ENCODE data around the gene MESP2. TPM values are rescaled to one million over a fixed set of nuclear protein-coding genes. Genes with fewer than 3 reads are reported as not detected.

The MESP2 gene
- total and polyA plus RNA-seq, 2 of the 13 experiments (the other 11 are each of a cell fraction or from before 2014, with no cell fraction given) = not detected

DNA sequence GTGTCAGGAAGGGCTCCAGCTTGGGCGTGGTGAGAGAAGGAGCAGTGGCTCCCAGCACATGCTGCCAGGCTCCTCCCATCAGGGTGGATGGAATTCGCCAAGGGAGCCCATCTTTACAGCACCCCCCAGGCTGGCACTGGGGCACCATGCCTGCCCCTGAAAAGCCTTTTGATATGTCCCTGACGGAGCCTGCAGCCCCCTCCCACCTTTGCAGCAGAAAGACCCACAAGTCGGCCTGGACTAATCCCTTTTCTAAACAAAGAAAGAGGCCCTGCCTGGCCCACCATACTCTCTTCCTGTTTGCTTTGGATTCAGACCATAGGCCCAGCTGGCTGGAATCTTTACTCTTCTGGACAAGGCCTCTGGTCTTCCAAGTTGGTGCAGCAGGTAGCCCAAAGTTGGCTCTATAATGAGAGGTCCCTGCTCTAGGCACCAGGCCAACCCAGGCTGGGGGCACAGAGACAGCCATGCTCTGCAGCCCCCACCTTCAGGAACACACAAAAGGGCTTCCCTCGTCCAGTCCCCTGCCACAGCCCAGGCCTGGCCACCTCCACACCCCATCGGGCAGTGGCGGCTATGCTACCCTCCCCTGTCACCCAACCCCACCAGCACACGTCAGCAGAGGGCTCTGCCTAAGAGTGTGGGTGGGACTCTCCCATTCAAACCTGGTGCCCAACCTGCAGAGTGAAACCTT is 33.1 kb downstream of the MESP2 start (continued):
- peak; percentile 74; the same call in 1 of the 2 replicates for TF ChIP-seq ZNF564 (CRISPR knock-in tag; IDR thresholded peaks at IDR 0.05)
- no peak for TF ChIP-seq ZNF383 (CRISPR knock-in tag; IDR thresholded peaks at IDR 0.05; ENCODE audit: borderline replicate concordance)
- TF ChIP-seq, protein P1, sequence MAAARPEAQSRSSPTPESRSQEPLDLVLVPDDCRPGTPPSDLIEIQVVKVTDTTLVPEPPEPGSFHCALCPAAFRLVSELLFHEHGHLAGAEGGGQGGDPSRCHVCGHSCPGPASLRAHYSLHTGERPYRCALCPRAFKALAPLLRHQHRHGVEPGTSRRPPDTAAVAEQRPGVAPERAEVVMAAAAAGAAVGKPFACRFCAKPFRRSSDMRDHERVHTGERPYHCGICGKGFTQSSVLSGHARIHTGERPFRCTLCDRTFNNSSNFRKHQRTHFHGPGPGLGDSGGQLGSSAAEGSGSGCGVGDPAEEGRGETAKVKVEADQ (CRISPR knock-in tag; IDR thresholded peaks at IDR 0.05; ENCODE audit: borderline replicate concordance) = no peak
- TF ChIP-seq, protein P2, sequence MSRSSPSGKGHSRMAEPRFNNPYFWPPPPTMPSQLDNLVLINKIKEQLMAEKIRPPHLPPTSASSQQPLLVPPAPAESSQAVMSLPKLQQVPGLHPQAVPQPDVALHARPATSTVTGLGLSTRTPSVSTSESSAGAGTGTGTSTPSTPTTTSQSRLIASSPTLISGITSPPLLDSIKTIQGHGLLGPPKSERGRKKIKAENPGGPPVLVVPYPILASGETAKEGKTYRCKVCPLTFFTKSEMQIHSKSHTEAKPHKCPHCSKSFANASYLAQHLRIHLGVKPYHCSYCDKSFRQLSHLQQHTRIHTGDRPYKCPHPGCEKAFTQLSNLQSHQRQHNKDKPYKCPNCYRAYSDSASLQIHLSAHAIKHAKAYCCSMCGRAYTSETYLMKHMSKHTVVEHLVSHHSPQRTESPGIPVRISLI (CRISPR knock-in tag; IDR thresholded peaks at IDR 0.05; ENCODE audit: borderline replicate concordance) = peak; percentile 63; the same call in 1 of the 2 replicates
- TF ChIP-seq, protein P3, sequence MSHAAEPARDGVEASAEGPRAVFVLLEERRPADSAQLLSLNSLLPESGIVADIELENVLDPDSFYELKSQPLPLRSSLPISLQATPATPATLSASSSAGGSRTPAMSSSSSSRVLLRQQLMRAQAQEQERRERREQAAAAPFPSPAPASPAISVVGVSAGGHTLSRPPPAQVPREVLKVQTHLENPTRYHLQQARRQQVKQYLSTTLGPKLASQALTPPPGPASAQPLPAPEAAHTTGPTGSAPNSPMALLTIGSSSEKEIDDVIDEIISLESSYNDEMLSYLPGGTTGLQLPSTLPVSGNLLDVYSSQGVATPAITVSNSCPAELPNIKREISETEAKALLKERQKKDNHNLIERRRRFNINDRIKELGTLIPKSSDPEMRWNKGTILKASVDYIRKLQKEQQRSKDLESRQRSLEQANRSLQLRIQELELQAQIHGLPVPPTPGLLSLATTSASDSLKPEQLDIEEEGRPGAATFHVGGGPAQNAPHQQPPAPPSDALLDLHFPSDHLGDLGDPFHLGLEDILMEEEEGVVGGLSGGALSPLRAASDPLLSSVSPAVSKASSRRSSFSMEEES (CRISPR knock-in tag; IDR thresholded peaks at IDR 0.05) = no peak
- peak; percentile 83; the same call in 1 of the 2 replicates for TF ChIP-seq ZNF136 (CRISPR knock-in tag; IDR thresholded peaks at IDR 0.05; ENCODE audit: low read depth)
- peak; percentile 96 for TF ChIP-seq PHF21A (CRISPR knock-in tag; IDR thresholded peaks at IDR 0.05)
- TF ChIP-seq, protein P4, sequence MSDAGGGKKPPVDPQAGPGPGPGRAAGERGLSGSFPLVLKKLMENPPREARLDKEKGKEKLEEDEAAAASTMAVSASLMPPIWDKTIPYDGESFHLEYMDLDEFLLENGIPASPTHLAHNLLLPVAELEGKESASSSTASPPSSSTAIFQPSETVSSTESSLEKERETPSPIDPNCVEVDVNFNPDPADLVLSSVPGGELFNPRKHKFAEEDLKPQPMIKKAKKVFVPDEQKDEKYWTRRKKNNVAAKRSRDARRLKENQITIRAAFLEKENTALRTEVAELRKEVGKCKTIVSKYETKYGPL (CRISPR knock-in tag; IDR thresholded peaks at IDR 0.05) = no peak
- TF ChIP-seq HNRNPLL (IDR thresholded peaks at IDR 0.05; ENCODE audit: low read depth, low read length, poor library complexity, severe bottlenecking) = no peak
- peak; percentile 94 for TF ChIP-seq ZFX (CRISPR knock-in tag; IDR thresholded peaks at IDR 0.05; ENCODE audit: low read depth)
- TF ChIP-seq RBFOX2 (IDR thresholded peaks at IDR 0.05; ENCODE audit: low read depth, low read length) = peak; percentile 54
- TF ChIP-seq, protein P5, sequence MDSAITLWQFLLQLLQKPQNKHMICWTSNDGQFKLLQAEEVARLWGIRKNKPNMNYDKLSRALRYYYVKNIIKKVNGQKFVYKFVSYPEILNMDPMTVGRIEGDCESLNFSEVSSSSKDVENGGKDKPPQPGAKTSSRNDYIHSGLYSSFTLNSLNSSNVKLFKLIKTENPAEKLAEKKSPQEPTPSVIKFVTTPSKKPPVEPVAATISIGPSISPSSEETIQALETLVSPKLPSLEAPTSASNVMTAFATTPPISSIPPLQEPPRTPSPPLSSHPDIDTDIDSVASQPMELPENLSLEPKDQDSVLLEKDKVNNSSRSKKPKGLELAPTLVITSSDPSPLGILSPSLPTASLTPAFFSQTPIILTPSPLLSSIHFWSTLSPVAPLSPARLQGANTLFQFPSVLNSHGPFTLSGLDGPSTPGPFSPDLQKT (CRISPR knock-in tag; IDR thresholded peaks at IDR 0.05; ENCODE audit: borderline replicate concordance) = no peak
- TF ChIP-seq, protein P6, sequence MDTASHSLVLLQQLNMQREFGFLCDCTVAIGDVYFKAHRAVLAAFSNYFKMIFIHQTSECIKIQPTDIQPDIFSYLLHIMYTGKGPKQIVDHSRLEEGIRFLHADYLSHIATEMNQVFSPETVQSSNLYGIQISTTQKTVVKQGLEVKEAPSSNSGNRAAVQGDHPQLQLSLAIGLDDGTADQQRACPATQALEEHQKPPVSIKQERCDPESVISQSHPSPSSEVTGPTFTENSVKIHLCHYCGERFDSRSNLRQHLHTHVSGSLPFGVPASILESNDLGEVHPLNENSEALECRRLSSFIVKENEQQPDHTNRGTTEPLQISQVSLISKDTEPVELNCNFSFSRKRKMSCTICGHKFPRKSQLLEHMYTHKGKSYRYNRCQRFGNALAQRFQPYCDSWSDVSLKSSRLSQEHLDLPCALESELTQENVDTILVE (CRISPR knock-in tag; IDR thresholded peaks at IDR 0.05) = no peak
- 0 out of 2 replicates have a peak, but pooled peaks have one; percentile 13 for TF ChIP-seq CREB1 (IDR thresholded peaks at IDR 0.05)
- peak; percentile 58 for TF ChIP-seq CREB1 (CRISPR knock-in tag; IDR thresholded peaks at IDR 0.05)
- TF ChIP-seq, protein P7, sequence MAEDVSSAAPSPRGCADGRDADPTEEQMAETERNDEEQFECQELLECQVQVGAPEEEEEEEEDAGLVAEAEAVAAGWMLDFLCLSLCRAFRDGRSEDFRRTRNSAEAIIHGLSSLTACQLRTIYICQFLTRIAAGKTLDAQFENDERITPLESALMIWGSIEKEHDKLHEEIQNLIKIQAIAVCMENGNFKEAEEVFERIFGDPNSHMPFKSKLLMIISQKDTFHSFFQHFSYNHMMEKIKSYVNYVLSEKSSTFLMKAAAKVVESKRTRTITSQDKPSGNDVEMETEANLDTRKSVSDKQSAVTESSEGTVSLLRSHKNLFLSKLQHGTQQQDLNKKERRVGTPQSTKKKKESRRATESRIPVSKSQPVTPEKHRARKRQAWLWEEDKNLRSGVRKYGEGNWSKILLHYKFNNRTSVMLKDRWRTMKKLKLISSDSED (CRISPR knock-in tag; IDR thresholded peaks at IDR 0.05) = no peak
- TF ChIP-seq PLRG1 (conservative IDR thresholded peaks at IDR 0.05) = no peak
- TF ChIP-seq SP2 (CRISPR knock-in tag; IDR thresholded peaks at IDR 0.05) = no peak
- no peak for TF ChIP-seq SNRNP70 (IDR thresholded peaks at IDR 0.05; ENCODE audit: low read depth, low read length)
- TF ChIP-seq ZNF350 (CRISPR knock-in tag; IDR thresholded peaks at IDR 0.05; ENCODE audit: borderline replicate concordance, low read depth) = peak; percentile 64
- no peak for TF ChIP-seq SRSF4 (IDR thresholded peaks at IDR 0.05; ENCODE audit: low read depth, low read length, poor library complexity, severe bottlenecking)
